Left lung (tissue), 10 donors: Measurements from ENCODE around the gene GPR141. TPM values are rescaled to one million over a fixed set of nuclear protein-coding genes. Genes with fewer than 3 reads are reported as not detected.
A peak's percentile ranks its signal among the peaks of the same experiment; 100 is the strongest.

ENCODE experiments used
- ATAC-seq: fragments of 200-7000 bp; cut with Tn5 transposase; one replicate; pipeline ENCODE4 v1.9.1; 2020; ENCODE audit warnings: moderate library complexity
- DNase-seq, 4 donors: peaks; one replicate each; pipeline ENCODE4 v3.0.0-alpha.2; 2013 to 2020
- H3K27ac ChIP-seq, 2 donors: fragments of 200-600 bp; sonication (generic) in 1 of 2; one replicate each; pipeline versions ENCODE4 v1.5.0 to v1.8.0; 2020 to 2021
- H3K27me3 ChIP-seq, 2 donors: fragments of 200-600 bp; sonication (generic) in 1 of 2; one replicate each; pipeline versions ENCODE4 v1.5.0 to v1.8.0; 2020 to 2021
- H3K36me3 ChIP-seq, 2 donors: fragments of 200-600 bp; sonication (generic) in 1 of 2; one replicate each; pipeline versions ENCODE4 v1.5.0 to v1.8.0; 2020 to 2021
- H3K4me1 ChIP-seq, 2 donors: fragments of 200-600 bp; one replicate each; pipeline ENCODE4 v1.8.0; 2021
- H3K4me3 ChIP-seq, 2 donors: fragments of 200-600 bp; sonication (generic) in 1 of 2; one replicate each; pipeline versions ENCODE4 v1.5.0 to v1.8.0; 2020 to 2021; ENCODE audit warnings: mild to moderate bottlenecking in 1 of 2
- H3K9me3 ChIP-seq, 2 donors: fragments of 200-600 bp; sonication (generic) in 1 of 2; one replicate each; pipeline versions ENCODE4 v1.5.0 to v1.8.0; 2020 to 2021
- intact Hi-C, 2 donors: fragments of 100-400 bp; cut with DNase I; formaldehyde crosslinking; loops; one replicate each; pipeline versions ENCODE4 v1.11.2 to v1.14.2; 2022
- polyA plus RNA-seq, 6 donors: library from polyadenylated mRNA; unstranded; fragments of 120-200 nt; gene quantifications; one replicate each; pipeline ENCODE4 v1.2.1, GENCODE V29; 2013; ENCODE audit not compliant: insufficient read length in 6 of 6
- total RNA-seq, 2 donors: library from RNA; stranded (reverse); fragmentation: NEBNext Ultra II Directional; extraction: Animal tissue kit (Norgen Biotek cat#: 25700); gene quantifications; one replicate each; pipeline ENCODE4 v1.2.1, GENCODE V29; 2021
- TF ChIP-seq, protein P1 (sequence below), 2 donors: fragments of 200-600 bp; sonication (generic) in 1 of 2; IDR thresholded peaks; one replicate each; pipeline versions ENCODE4 v1.5.0 to v1.8.0; 2021; ENCODE audit warnings: antibody characterized with exemption in 2 of 2
- donor health status: DM: no; HTN: yes; CAD: no.
- donor health status: DM: no; HTN: no; CAD: no.

The GPR141 gene
- total and polyA plus RNA-seq, 8 donors: 0.74 to 8.6 (median 1.3) TPM

GRCh38 chr7:37786741-37787569, 103.4 kb downstream of the GPR141 start:
- no peak for DNase-seq
- peak; percentile 74 for ATAC-seq
- no peaks in the 10 kb centered on the region for H3K27me3 ChIP-seq
- peaks cover 0 to 4% of the 10 kb centered on the region in 2 donors for H3K4me1 ChIP-seq
- TF ChIP-seq, protein P1, sequence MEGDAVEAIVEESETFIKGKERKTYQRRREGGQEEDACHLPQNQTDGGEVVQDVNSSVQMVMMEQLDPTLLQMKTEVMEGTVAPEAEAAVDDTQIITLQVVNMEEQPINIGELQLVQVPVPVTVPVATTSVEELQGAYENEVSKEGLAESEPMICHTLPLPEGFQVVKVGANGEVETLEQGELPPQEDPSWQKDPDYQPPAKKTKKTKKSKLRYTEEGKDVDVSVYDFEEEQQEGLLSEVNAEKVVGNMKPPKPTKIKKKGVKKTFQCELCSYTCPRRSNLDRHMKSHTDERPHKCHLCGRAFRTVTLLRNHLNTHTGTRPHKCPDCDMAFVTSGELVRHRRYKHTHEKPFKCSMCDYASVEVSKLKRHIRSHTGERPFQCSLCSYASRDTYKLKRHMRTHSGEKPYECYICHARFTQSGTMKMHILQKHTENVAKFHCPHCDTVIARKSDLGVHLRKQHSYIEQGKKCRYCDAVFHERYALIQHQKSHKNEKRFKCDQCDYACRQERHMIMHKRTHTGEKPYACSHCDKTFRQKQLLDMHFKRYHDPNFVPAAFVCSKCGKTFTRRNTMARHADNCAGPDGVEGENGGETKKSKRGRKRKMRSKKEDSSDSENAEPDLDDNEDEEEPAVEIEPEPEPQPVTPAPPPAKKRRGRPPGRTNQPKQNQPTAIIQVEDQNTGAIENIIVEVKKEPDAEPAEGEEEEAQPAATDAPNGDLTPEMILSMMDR (IDR thresholded peaks at IDR 0.05): no peak
- H3K27ac ChIP-seq: peak overlapping the region in 1 of 2 donors; percentile 67
- H3K4me3 ChIP-seq: no peak overlapping the region
- peaks cover 0 to 2% of the 10 kb centered on the region in 2 donors for H3K9me3 ChIP-seq
- no peaks in the 10 kb centered on the region for H3K36me3 ChIP-seq
- intact Hi-C loops: no loop called here

Other genes with a start within 250 kb of the GPR141 start
- 10 to 100 TPM; 18.2 to 51.4 TPM for gene ELMO1, start 234.9 kb upstream of the GPR141 start, total RNA-seq
- gene ELMO1, start 234.9 kb upstream of the GPR141 start, polyA plus RNA-seq: 10 to 100 TPM; 41.2 to 55.3 (median 45.6) TPM
- 1 to 10 TPM in 1 of 2 donors, under 1 TPM in 1; 0.32 to 1.3 TPM for gene NME8, start 164.8 kb downstream of the GPR141 start, total RNA-seq
- under 1 TPM in 3 of 6 donors, not detected in 3; 0.14 to 0.51 (median 0.37) TPM for gene NME8, start 164.8 kb downstream of the GPR141 start, polyA plus RNA-seq
- 10 to 100 TPM in 1 of 2 donors, 1 to 10 TPM in 1; 7.1 to 37.3 TPM for gene SFRP4, start 233.1 kb downstream of the GPR141 start, total RNA-seq
- gene SFRP4, start 233.1 kb downstream of the GPR141 start, polyA plus RNA-seq: 1 to 10 TPM in 5 of 6 donors, under 1 TPM in 1; 0.43 to 1.8 (median 1.3) TPM
- 10 to 100 TPM; 71.8 to 84.8 TPM for gene EPDR1, start 236.9 kb downstream of the GPR141 start, total RNA-seq
- 10 to 100 TPM; 18.0 to 26.2 (median 21.0) TPM for gene EPDR1, start 236.9 kb downstream of the GPR141 start, polyA plus RNA-seq